Activated CD4-positive, alpha-beta T cell treated with anti-CD3 and anti-CD28 coated beads for 48 hours (primary cell): ENCODE measurements around the gene MRPL36.

Experiments used
- DNase-seq: peaks from one replicate; pipeline ENCODE4 v3.0.0-alpha.2; 2020

Gene MRPL36

GRCh38 chr5:1795506-1795905 lies 4.1 kb downstream of the MRPL36 start:
- DNase-seq = no peak

DNA sequence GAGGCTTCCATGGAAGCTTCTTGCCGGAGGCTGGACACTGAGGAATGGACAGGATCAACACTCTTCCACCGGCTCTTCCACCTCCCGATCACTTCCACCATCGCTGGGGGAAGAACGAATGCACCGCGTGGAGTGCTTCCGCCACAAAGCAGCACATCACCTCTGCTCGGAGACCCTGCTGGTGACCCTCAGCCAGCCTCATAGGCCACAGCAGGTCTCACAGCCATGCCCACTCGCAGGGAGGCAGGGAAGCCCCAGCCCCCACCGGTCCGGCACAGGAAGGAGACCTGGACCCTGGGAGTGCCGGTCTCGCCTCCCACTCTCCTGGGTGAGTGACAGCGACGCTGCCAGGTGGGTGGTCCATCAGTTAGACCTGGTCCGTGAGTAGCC lies 4.7 kb downstream of the MRPL36 start:
- DNase-seq = no peak

- DNase-seq = no peak
Observed at GRCh38 chr5:1793966-1794900, 5.4 kb downstream of the MRPL36 start.

- peak; percentile 66 for DNase-seq
Observed at GRCh38 chr5:1793301-1793740, 6.3 kb downstream of the MRPL36 start.

- peak; percentile 85 for DNase-seq
Observed at GRCh38 chr5:1792842-1793266, 6.8 kb downstream of the MRPL36 start.

DNA sequence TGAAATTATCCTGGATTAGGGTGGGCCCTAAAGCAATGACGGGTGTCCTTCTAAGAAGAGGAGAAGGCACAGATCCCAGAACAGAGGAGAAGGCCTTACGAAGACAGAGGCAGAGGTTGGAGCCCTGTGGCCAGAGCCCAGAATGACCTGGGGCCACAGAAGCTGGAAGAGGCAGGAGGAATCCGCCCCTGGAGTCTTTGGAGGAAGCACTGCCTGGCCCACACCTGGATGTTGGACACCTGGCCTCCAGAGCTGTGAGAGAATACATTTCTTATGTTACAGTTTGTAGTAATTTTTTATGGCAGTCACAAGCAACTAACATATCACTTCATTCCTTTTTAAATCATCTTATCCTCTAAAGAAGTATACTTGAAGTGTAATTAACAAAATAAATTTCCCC lies 8.5 kb downstream of the MRPL36 start:
- no peak for DNase-seq

DNA sequence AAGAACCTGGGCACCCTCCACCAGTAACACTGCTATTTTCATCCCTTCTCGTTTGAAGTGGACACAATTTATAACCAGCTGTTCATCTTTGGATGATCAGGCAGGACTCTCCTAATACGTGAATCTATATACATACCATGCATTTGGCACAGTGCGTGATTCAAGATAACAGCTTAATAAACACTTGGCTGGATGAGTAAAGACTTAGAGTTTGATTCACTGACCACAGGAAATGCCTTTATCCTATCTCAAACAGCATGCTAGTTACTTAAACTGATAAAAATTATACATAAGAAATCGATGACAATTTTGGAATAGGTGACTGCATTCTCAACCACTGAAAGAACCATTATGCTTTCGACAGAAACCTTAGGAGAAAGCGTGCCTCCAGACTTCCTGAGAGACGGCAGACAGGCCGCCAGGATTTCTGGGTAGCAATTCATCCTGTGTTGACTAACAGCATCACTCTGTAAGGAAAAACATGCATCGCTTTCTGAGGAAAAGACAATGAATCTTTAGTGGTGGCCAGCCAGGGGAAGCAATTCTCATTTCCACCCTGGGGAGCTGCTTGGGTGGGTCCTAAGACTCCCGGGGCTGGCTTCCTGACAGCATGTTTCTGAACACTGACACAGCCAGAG lies 9.7 kb downstream of the MRPL36 start:
- no peak for DNase-seq

DNA sequence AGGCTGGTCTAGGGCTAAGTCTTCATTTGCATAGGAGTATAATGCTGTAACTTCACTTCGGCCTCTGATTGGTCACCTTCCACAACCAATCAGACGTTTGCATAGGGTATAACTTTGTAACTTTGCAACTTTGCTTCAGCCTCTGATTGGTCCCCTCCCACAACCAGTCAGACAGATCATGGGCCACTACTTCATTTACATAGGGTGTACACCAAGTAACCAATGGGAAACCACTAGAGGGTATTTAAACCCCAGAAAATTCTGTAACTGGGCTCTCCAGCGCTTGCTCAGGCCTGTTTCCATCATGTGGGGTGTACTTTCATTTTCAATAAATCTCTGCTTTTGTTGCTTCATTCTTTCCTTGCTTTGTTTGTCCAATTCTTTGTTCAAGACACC lies 10.2 kb downstream of the MRPL36 start:
- DNase-seq = peak; percentile 48

DNA sequence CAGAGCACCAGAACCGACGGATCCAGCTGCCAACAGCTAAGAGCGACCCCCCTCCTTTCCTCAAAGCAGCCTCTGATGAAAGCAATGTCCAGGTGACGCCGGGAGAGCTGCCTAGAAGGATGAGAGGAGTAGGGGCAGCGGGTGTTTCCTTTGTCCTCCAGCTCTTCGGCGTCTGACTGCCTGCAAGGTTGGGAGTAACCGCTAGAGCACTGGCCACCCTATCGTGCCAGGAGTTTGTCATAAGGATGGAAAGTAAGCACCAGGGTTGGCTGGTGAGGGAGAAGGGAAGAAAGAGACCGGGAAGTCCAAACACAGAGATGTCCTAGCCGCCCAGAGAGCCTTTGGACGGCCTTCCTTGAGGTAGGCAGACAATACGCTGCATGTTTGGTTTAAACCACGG lies 10.8 kb downstream of the MRPL36 start:
- no peak for DNase-seq

DNA sequence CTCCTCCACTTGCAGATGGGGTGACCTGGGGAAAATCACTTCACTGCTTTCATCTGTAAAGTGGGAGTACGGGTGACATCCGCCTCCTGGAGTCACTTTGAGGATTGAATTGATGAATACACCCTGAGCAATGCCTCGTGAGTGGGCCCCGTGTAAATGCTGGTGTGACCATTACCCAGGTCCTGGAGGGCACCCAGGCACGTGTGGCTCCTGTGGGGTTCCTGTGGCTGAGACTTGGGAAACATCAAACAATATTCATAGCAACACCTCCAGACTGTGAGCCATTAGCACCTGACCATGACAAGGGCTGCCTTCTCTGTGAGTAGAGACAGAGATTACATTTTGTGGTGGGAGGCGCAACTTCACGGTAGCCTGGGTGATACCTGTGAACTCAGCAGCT lies 11.4 kb downstream of the MRPL36 start:
- DNase-seq = no peak

DNA sequence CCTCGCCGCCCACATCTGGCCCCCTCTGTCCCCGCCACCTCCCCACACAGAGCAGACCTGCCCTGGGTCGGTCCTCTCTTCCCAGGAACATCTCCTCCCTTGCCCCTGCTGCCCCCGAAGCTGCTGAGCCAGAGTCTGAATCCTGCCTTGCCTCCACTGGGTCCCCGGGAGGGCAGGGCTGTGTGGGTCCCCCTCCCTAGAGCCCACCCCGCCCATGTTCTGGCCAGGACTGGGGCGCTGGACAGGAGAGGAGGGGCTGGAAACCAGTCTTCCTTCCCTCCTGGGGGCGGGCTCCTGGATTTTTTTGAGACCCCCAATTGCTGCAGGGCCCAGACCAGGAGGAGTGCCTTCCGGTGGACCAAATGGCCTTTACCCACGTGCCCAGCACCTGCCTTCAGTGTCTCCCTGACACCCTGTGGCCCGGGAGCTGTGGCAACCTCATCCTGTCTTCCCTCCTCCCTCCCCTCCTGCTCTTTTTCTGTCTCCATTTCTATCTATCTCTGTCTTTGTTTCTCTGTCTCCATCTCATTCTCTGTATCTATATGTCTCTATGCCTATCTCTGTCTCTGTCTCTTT lies 12.1 kb downstream of the MRPL36 start:
- no peak for DNase-seq

GRCh38 chr5:1786621-1787471 lies 12.8 kb downstream of the MRPL36 start:
- DNase-seq = no peak

DNA sequence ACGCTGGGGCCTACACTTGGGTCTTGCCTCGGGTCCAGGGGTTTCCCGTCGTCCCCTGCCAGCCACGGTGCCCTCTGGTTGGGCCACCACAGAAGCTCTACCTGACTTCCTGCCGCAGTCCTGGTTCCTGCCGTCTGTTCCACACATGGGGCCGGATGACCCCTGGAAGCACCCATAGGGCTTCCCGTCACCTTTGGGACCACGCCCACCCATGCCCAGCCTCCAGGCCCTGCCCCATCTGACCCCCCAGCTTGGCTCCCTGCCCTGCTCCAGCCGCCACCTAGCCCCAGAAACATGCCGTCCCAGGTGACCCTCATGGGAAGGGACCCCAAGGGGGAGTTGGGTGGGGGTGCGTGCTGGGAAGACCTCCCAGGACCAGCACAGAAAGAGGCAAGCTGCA lies 13.7 kb downstream of the MRPL36 start:
- no peak for DNase-seq

DNA sequence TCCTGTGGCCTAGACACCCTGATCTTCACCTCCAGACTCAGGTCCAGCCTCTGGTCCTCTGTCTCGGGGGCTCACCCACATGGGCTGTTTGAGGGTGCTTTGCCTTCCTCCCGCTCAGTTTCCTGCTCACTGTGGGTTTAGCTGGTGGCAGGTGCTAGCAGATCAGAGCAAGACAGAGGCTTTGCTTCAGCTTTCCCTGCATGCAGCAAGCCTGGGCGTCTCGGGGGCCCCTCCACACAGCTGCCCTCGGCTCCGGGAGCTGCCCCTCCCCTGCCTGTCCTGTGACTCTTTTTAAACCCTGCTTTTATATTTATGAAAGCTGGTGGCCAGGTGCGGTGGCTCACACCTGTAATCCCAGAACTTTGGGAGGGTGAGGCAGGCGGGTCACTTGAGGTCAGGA lies 14.6 kb downstream of the MRPL36 start:
- no peak for DNase-seq

DNA sequence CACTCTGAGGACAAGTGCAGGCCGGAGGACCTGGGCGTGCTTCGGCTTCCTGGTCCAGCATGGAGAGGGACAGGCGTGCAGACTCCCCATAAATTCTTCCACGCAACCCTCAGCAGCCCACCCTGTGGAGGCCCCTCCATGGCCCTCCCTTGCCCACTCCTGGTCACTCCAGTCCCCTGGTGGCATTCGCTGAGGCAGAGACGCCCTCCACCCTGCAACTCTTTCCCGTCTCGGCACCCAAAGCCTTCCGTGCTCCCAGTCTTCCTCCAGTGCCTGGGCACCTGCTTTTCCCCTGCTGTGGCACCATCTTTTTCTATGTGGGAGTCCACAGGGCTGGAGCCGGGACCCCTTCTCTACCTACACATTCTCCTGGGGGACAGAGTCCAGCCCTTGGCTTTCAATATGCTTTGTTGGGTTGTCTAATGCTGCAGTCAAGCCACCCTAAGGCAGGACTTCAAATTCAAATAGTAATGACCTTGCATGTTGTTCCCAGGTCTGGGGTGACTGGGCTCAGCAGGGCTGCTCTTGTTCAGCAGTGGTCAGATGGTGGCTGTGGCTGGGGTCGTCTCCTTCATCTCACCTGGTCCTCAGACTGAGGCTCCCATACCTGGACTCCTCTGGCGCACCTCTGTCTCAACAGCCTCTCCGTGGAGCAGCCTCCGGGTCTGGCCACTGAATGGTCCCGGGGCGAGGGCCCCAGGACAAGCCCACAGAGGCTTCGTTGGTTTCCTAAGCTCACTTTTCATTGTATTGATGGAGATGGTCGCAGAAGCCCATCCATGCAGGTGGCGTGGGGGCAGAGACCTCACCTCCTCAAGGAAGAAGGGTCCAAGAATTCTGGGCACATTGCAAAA lies 15.2 kb downstream of the MRPL36 start:
- DNase-seq = no peak

GRCh38 chr5:1783216-1783554 lies 16.5 kb downstream of the MRPL36 start:
- no peak for DNase-seq

DNA sequence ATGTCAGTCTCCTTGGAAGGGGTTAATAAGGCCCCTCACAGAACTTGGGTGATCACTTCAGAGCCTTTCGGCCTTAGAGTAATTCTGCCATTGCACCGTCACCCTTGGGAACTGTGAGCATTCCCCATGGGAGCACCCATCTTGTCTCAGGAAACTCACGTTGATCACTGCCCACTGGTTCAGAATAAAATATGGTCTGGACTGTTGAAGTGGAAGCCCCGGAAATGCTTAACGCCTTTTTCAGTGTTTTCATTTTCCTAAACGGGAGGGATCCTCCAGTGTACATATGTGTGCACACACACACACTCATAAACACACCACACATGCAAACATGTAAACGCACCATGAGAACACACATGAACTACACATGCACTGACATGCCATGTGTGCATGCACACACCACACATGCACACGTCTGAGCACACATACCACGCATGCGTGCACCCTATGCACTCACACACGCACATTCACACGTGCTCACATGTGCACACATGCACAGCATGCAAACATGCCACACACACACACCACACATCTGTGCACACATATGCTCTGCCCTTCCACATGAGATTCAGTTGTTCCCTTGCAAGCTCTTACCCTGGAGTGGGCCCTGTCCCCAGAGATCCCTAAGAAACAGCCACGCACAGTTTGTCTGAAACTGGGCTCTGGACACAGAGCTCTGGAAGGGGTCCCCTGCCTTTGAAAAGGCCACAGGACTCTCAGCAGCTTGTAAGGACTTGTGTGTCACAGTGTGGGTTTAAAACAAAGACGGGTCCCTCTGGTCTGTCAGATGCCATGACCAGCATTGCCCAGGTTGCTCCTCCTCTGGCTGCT lies 17.0 kb downstream of the MRPL36 start:
- no peak for DNase-seq

DNA sequence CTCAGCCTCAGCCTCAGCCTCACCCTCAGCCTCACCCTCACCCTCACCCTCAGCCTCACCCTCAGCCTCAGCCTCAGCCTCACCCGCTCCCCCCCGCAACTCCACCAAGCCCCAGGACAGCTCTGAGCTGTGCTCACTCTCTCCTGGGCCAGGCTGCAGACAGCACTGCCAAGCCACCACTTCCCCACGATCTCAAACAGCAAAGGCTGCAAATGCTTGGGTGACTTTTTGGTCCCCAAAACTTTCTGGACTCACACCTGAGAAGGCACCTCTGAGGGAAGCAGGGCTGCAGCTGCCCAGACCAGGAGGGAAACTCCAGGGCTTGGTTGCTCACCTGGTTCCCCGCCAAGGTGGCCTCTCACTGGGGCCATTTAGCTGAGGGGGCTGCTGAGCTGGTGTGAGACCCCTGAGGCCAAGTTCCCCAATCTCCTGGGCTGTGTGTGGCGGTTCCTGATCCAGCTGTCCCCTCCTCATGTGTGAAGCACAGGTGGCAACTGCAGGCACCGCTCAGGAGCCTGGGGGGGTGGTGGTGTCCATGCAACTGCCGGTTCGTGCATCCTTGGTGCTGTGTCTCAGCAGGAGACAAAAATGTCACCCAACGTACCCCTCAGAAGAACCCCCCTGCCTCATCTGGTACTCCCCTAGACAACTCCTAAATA lies 17.8 kb downstream of the MRPL36 start:
- DNase-seq = no peak

DNA sequence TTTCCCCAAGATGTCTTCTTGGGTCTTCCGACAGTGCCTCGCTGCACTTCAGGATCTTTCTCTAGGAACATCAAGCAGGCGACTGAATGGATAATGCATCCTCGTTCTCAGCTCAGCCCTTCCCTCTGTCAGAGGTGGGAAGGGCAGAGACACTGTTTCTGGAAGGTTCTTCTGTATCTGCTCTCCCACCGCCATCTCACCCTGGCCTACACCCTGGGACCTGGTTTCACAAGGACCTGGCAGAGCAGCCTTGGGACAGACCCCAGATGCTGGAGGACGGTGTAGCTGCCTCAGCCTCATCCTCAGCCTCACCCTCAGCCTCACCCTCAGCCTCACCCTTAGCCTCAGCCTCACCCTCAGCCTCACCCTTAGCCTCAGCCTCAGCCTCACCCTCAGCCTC lies 18.5 kb downstream of the MRPL36 start:
- DNase-seq = no peak

DNA sequence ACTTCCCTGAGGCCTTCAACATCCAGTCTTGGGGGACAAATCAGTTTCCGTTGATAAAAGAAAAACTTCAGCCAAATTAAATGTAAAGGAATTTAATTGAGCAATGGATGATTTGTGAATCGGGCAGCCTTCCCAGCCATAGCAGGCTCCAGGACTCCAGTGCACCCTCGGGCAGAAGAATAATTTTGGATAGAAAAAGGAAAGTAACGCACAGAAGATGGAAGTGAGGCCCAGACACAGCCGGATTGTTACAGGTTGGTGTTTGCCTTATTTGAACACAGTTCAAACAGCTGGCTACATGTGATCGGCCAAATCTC lies 19.1 kb downstream of the MRPL36 start:
- DNase-seq = no peak
